Bronchial epithelial cell (primary cell): ENCODE measurements around the gene MXRA5. TPM values are rescaled to one million over a fixed set of nuclear protein-coding genes. Genes with fewer than 3 reads are reported as not detected.
"Not testable (repeated sequence)": the region's sequence is repeated elsewhere in the genome, so short reads cannot be mapped to it uniquely, and the experiment has no call there.

Source experiments
- DNase-seq: peaks from one replicate; pipeline ENCODE4 v3.0.0-alpha.2; 2010; ENCODE audit warnings: low read depth
- FAIRE-seq: peaks from 2 replicates; lab custom pipeline; 2011; peaks lifted over from hg19 to GRCh38; lab: Jason Lieb, UNC
- H3K27me3 ChIP-seq: 2 replicates; pipeline ENCODE4 v1.5.1; 2011; ENCODE audit warnings: low read length; ENCODE audit not compliant: control insufficient read depth, insufficient read depth
- H3K36me3 ChIP-seq: 2 replicates; pipeline ENCODE4 v1.5.1; 2011; ENCODE audit warnings: low read length; ENCODE audit not compliant: control insufficient read depth, insufficient read depth
- H3K4me3 ChIP-seq: 2 replicates; pipeline ENCODE4 v1.5.1; 2011; ENCODE audit warnings: mild to moderate bottlenecking, low read depth, low read length, control low read depth
- total RNA-seq: library from RNA; depleted of rRNA; stranded (reverse); fragments of >200 nt; gene quantifications from 2 replicates; pipeline ENCODE4 v1.2.1, GENCODE V29; 2014
- TF ChIP-seq, protein P1 (sequence below): IDR thresholded peaks from 2 replicates; pipeline ENCODE4 v1.5.1; 2011; ENCODE audit warnings: mild to moderate bottlenecking, moderate library complexity, low read length, control low read depth, inconsistent platforms; ENCODE audit not compliant: insufficient read depth, severe bottlenecking

The MXRA5 gene
- total RNA-seq, 1 donor from 2014 or later: 0.53 TPM

DNA sequence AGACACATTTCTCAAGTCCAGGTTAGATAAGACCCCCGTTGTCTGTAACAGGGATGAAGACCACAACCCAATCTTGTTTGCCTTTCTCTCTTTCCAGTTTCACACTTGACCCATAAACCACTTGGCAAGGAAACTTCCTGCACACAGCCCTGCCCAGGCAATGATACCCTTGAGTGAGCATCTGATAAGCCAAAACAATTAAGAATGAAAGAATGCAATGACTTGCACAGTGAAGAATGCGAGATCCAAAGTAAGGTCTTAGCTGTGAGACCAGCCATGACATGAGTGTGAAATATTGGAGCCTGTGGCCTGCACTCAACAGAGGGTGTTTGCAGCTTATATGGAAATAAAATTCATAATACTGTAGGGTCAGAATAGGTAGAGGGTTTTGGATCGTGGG lies 37.9 kb upstream of the MXRA5 start:
- TF ChIP-seq, protein P1, sequence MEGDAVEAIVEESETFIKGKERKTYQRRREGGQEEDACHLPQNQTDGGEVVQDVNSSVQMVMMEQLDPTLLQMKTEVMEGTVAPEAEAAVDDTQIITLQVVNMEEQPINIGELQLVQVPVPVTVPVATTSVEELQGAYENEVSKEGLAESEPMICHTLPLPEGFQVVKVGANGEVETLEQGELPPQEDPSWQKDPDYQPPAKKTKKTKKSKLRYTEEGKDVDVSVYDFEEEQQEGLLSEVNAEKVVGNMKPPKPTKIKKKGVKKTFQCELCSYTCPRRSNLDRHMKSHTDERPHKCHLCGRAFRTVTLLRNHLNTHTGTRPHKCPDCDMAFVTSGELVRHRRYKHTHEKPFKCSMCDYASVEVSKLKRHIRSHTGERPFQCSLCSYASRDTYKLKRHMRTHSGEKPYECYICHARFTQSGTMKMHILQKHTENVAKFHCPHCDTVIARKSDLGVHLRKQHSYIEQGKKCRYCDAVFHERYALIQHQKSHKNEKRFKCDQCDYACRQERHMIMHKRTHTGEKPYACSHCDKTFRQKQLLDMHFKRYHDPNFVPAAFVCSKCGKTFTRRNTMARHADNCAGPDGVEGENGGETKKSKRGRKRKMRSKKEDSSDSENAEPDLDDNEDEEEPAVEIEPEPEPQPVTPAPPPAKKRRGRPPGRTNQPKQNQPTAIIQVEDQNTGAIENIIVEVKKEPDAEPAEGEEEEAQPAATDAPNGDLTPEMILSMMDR: no peak
- H3K27me3 ChIP-seq: no peaks in the 10 kb centered on the region
- no peak overlapping the region for H3K4me3 ChIP-seq
- DNase-seq (peak; percentile 63), FAIRE-seq (no peak)
- H3K36me3 ChIP-seq: no peaks in the 10 kb centered on the region

GRCh38 chrX:3380603-3381002 lies 34.2 kb upstream of the MXRA5 start:
- FAIRE-seq (no peak), DNase-seq (no peak)
- Histone ChIP-seq H3K27me3 (no peaks in the 10 kb centered on the region), H3K36me3 (no peaks in the 10 kb centered on the region), H3K4me3 (no peak overlapping the region)
- TF ChIP-seq, protein P1: no peak

GRCh38 chrX:3379111-3379510 lies 32.7 kb upstream of the MXRA5 start:
- DNase-seq (no peak), FAIRE-seq (no peak)
- Histone ChIP-seq H3K36me3 (no peaks in the 10 kb centered on the region), H3K27me3 (no peaks in the 10 kb centered on the region), H3K4me3 (no peak overlapping the region)
- TF ChIP-seq, protein P1: no peak

- FAIRE-seq (no peak), DNase-seq (no peak)
- TF ChIP-seq, protein P1: no peak
- no peak overlapping the region for H3K4me3 ChIP-seq
- no peaks in the 10 kb centered on the region for H3K27me3 ChIP-seq
- H3K36me3 ChIP-seq: no peaks in the 10 kb centered on the region
Measured at GRCh38 chrX:3378156-3378555, 31.7 kb upstream of the MXRA5 start.

GRCh38 chrX:3377560-3377959 lies 31.1 kb upstream of the MXRA5 start:
- Histone ChIP-seq H3K4me3 (no peak overlapping the region), H3K36me3 (no peaks in the 10 kb centered on the region), H3K27me3 (no peaks in the 10 kb centered on the region)
- FAIRE-seq (peak; percentile 82), DNase-seq (no peak)
- TF ChIP-seq, protein P1: no peak

GRCh38 chrX:3375878-3376508 lies 29.5 kb upstream of the MXRA5 start:
- H3K4me3 ChIP-seq, FAIRE-seq, H3K27me3 ChIP-seq, H3K36me3 ChIP-seq: not testable (repeated sequence)
- DNase-seq: peak; percentile 5
